ENCODE data around the gene CDK5.
"Not testable (repeated sequence)": the region's sequence is repeated elsewhere in the genome, so short reads cannot be mapped to it uniquely, and the experiment has no call there.

Gene CDK5

DNA sequence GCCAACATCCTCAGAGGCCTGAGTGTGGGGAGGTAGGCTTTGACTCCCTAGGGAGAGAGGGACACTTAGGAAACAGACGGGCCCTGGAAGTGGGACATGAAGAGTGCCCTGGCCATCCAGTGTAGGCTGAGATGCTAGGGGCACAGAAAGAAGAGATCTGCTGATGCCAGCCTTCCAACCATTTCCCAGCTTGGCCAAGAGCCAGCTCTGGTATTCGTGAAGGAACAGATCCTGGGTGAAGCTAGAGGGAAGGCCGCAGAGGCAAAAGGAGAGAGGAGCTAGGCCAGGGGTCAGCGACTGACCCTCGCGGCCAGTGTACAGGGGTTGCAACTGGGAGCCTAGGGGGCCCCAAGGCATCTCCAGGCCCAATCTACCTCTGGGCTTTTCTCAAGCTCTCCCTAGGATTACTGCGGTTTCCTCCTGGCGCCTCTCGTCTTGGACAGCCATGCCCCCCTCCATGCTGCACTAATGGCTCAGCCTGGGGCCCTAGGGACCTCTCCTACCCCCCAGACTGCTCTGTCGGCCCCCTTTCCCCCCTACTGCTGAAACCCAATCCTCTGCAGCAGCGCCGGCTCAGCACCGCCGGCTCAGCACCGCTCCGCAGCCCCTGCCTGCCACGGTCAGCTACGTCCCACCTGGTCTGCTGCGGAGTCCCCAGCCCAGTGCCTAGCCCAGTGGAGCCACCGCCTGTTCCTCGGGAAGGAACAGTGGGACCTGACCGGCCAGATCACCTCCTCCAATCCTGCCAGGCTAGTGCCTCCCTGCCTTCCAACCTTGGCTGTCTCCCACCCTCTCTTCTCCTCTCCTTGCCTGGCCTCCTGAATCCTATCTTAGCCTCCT, 9.5 kb downstream of the CDK5 start, which contains the start of gene ASIC3:
Gene ASIC3, plus strand, starts transcription at position 556 of the 840 bp plus-strand sequence. CDS start 355 bp downstream, outside the sequence.
- TF ChIP-seq, protein P1, sequence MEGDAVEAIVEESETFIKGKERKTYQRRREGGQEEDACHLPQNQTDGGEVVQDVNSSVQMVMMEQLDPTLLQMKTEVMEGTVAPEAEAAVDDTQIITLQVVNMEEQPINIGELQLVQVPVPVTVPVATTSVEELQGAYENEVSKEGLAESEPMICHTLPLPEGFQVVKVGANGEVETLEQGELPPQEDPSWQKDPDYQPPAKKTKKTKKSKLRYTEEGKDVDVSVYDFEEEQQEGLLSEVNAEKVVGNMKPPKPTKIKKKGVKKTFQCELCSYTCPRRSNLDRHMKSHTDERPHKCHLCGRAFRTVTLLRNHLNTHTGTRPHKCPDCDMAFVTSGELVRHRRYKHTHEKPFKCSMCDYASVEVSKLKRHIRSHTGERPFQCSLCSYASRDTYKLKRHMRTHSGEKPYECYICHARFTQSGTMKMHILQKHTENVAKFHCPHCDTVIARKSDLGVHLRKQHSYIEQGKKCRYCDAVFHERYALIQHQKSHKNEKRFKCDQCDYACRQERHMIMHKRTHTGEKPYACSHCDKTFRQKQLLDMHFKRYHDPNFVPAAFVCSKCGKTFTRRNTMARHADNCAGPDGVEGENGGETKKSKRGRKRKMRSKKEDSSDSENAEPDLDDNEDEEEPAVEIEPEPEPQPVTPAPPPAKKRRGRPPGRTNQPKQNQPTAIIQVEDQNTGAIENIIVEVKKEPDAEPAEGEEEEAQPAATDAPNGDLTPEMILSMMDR (IDR thresholded peaks at IDR 0.05; ENCODE audit: low read depth, low read length): no peak
- Histone ChIP-seq H3K9me3 (no peaks in the 10 kb centered on the region), H3K4me1 (peaks cover 34% of the 10 kb centered on the region), H3K4me3 (ENCODE audit: low read depth, low read length) (no peak within 1 kb of the TSS), H3K27me3 (no peaks in the 10 kb centered on the region), H3K36me3 (peaks cover 7% of the 10 kb centered on the region; the same call in 1 of the 2 replicates)
- no peak for DNase-seq

GRCh38 chr7:151046603-151047573, 10.8 kb downstream of the CDK5 start:
- Histone ChIP-seq H3K4me1 (peaks cover 34% of the 10 kb centered on the region), H3K27me3 (no peaks in the 10 kb centered on the region), H3K4me3 (ENCODE audit: low read depth, low read length) (no peak overlapping the region), H3K9me3 (no peaks in the 10 kb centered on the region), H3K36me3 (peaks cover 3% of the 10 kb centered on the region; the same call in 1 of the 2 replicates)
- TF ChIP-seq, protein P1 (IDR thresholded peaks at IDR 0.05; ENCODE audit: low read depth, low read length): no peak
- peak; percentile 74 for DNase-seq

- H3K4me3 ChIP-seq (ENCODE audit: low read depth, low read length): no peak overlapping the region
- H3K9me3 ChIP-seq: no peaks in the 10 kb centered on the region
- DNase-seq: no peak
- no peaks in the 10 kb centered on the region for H3K27me3 ChIP-seq
- TF ChIP-seq, protein P1 (IDR thresholded peaks at IDR 0.05; ENCODE audit: low read depth, low read length): no peak
- peaks cover 3% of the 10 kb centered on the region; the same call in 1 of the 2 replicates for H3K36me3 ChIP-seq
- H3K4me1 ChIP-seq: peaks cover 34% of the 10 kb centered on the region
These were observed 11.7 kb downstream of the CDK5 start for GRCh38 chr7:151045967-151046366.

DNA sequence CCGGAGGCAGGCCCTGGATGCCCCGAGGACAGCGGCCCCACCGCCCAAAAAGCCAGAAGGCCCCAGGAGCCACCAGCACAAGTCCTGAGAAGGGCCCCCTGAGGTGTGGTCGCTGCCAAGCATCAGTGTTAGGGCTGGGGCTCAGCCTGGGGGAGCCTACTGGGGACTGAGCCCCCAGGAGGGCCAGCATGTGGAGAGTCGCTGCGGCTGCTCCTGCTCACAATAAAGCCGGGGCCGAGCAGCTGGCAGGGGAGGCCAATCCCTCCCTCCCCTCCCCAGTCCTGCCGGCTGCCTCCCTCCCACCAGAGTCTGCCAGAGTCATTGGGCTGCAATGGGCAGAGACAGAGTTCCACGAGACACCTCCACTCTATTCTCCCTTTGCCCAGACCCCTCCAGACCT, 12.4 kb downstream of the CDK5 start:
- no peaks in the 10 kb centered on the region for H3K9me3 ChIP-seq
- H3K36me3 ChIP-seq: peaks cover 3% of the 10 kb centered on the region; the same call in 1 of the 2 replicates
- H3K4me1 ChIP-seq: peaks cover 38% of the 10 kb centered on the region
- TF ChIP-seq, protein P1 (IDR thresholded peaks at IDR 0.05; ENCODE audit: low read depth, low read length): no peak
- DNase-seq: no peak
- H3K4me3 ChIP-seq (ENCODE audit: low read depth, low read length): no peak overlapping the region
- no peaks in the 10 kb centered on the region for H3K27me3 ChIP-seq

- TF ChIP-seq, protein P1 (IDR thresholded peaks at IDR 0.05; ENCODE audit: low read depth, low read length): no peak
- no peak for DNase-seq
- Histone ChIP-seq H3K4me1 (peaks cover 49% of the 10 kb centered on the region), H3K36me3 (peaks cover 3% of the 10 kb centered on the region; the same call in 1 of the 2 replicates), H3K27me3 (no peaks in the 10 kb centered on the region), H3K4me3 (ENCODE audit: low read depth, low read length) (no peak overlapping the region), H3K9me3 (no peaks in the 10 kb centered on the region)
These were observed 13.7 kb downstream of the CDK5 start for GRCh38 chr7:151043959-151044358.

- not testable (repeated sequence) for DNase-seq; H3K36me3 ChIP-seq; H3K9me3 ChIP-seq; H3K4me3 ChIP-seq (ENCODE audit: low read depth, low read length); H3K27me3 ChIP-seq
- peaks cover 54% of the 10 kb centered on the region for H3K4me1 ChIP-seq
These were observed 14.2 kb downstream of the CDK5 start for GRCh38 chr7:151043449-151043848.
